ENCODE measurements around the gene NUDT7. TPM values are rescaled to one million over a fixed set of nuclear protein-coding genes. Genes with fewer than 3 reads are reported as not detected.

Gene NUDT7
- total and polyA plus RNA-seq, 2 experiments from 2014 or later = 12.2 to 21.9 TPM

- Histone ChIP-seq H3K27me3 (no peaks in the 10 kb centered on the region), H3K4me3 (no peak overlapping the region), H3K36me3 (no peaks in the 10 kb centered on the region), H3K4me1 (ENCODE audit: low read depth) (no peaks in the 10 kb centered on the region), H3K27ac (no peak overlapping the region), H3K9me3 (ENCODE audit: low read depth) (no peaks in the 10 kb centered on the region)
- DNase-seq (ENCODE audit: low read depth in 1 of 2, low spot score in 1 of 2) = no peak
- TF ChIP-seq, protein P1, sequence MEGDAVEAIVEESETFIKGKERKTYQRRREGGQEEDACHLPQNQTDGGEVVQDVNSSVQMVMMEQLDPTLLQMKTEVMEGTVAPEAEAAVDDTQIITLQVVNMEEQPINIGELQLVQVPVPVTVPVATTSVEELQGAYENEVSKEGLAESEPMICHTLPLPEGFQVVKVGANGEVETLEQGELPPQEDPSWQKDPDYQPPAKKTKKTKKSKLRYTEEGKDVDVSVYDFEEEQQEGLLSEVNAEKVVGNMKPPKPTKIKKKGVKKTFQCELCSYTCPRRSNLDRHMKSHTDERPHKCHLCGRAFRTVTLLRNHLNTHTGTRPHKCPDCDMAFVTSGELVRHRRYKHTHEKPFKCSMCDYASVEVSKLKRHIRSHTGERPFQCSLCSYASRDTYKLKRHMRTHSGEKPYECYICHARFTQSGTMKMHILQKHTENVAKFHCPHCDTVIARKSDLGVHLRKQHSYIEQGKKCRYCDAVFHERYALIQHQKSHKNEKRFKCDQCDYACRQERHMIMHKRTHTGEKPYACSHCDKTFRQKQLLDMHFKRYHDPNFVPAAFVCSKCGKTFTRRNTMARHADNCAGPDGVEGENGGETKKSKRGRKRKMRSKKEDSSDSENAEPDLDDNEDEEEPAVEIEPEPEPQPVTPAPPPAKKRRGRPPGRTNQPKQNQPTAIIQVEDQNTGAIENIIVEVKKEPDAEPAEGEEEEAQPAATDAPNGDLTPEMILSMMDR (IDR thresholded peaks at IDR 0.05; ENCODE audit: low read depth, low read length) = no peak
These were observed 35.9 kb upstream of the NUDT7 start for GRCh38 chr16:77686385-77686784.

DNA sequence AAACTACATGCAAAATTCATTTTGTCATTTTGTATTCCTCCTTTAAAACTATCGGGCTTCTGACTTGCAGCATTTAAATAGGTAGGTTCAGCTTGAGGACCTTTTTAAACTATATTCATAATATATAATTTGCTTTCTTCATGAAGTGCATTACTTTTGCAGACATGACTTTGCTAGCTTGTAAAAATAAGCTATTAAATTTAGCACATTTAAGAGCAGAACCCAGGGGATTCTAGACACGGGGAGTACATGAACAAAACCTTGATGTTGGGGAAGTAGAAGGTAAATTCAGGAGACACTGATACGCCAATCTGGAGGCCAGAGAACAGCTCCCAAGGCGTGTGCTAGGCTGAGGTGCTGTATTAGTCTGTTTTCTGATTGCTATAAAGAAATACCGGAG is 32.3 kb upstream of the NUDT7 start:
- H3K4me1 ChIP-seq (ENCODE audit: low read depth) = no peaks in the 10 kb centered on the region
- no peak overlapping the region for H3K4me3 ChIP-seq
- DNase-seq (ENCODE audit: low read depth in 1 of 2, low spot score in 1 of 2) = no peak
- no peak overlapping the region for H3K27ac ChIP-seq
- H3K27me3 ChIP-seq = no peaks in the 10 kb centered on the region
- no peaks in the 10 kb centered on the region for H3K9me3 ChIP-seq (ENCODE audit: low read depth)
- TF ChIP-seq, protein P1 (IDR thresholded peaks at IDR 0.05; ENCODE audit: low read depth, low read length) = no peak
- no peaks in the 10 kb centered on the region for H3K36me3 ChIP-seq

DNA sequence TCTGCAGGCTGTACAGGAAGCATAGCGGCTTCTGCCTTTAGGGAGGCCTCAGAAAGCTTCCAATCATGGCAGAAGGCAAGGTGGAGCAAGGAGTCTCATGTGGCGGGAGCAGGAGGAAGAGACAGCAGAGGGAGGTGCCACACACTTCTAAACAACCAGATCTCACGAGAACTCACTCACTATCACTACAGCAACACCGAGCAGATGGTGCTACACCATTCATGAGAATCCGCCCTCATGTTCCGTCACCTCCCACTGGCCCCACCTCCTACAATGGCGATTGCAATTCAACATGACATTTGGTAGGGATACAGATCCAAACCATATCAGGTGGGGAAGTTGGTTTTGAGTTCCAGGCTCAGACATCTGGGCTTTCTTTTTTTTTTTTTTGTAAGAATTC is 31.9 kb upstream of the NUDT7 start:
- no peak overlapping the region for H3K27ac ChIP-seq
- no peaks in the 10 kb centered on the region for H3K4me1 ChIP-seq (ENCODE audit: low read depth)
- H3K4me3 ChIP-seq = no peak overlapping the region

DNA sequence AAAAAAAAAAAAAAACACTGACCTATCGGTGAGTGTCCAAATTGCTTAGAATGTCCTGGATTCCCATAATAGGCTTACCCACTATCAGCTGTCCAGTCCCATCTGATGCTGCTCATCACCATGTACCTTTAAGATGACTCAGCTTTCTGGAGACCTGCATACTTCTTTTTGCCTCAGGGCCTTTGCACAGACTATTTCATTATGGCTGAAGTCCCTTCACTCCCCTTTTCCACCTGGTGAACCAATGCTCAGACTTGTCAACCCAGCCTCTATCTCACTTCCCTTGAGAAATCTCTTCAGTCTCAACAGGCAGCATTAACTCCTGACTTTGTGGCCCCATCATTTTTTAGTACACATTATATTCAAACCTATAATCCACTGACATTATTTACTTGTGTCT is 29.7 kb upstream of the NUDT7 start:
- DNase-seq (ENCODE audit: low read depth in 1 of 2, low spot score in 1 of 2) = no peak
- Histone ChIP-seq H3K4me1 (ENCODE audit: low read depth) (peaks cover 9% of the 10 kb centered on the region), H3K9me3 (ENCODE audit: low read depth) (no peaks in the 10 kb centered on the region)

More for the DNA sequence above, 31.9 kb upstream of the NUDT7 start:
- H3K9me3 ChIP-seq (ENCODE audit: low read depth) = no peaks in the 10 kb centered on the region
- DNase-seq (ENCODE audit: low read depth in 1 of 2, low spot score in 1 of 2) = no peak
- H3K27me3 ChIP-seq = no peaks in the 10 kb centered on the region
- TF ChIP-seq, protein P1 (IDR thresholded peaks at IDR 0.05; ENCODE audit: low read depth, low read length) = no peak
- H3K36me3 ChIP-seq = no peaks in the 10 kb centered on the region

DNA sequence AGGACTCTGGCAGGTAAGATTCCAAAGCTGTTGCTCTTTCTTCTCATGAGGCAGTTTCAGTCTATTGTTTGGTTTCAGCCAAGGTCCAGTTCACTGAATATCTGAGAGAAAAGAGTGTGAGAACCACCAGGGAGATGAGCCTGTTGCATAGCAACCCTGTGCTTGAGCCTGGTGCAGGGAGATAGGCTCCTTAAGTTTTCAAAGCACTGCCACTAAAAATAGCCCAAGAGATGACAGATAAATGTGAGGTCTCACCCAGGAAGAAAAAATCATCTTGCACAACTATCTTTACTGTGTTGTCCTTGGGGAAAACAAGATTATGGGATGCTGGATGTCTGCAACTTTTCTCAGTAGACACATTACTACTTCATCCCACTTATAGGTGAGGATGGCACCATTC is 26.2 kb upstream of the NUDT7 start:
- peaks cover 9% of the 10 kb centered on the region for H3K4me1 ChIP-seq (ENCODE audit: low read depth)
- no peaks in the 10 kb centered on the region for H3K9me3 ChIP-seq (ENCODE audit: low read depth)
- no peak overlapping the region for H3K4me3 ChIP-seq
- no peaks in the 10 kb centered on the region for H3K36me3 ChIP-seq
- TF ChIP-seq, protein P1 (IDR thresholded peaks at IDR 0.05; ENCODE audit: low read depth, low read length) = no peak
- no peak overlapping the region for H3K27ac ChIP-seq
- H3K27me3 ChIP-seq = no peaks in the 10 kb centered on the region
- peak in 1 of 2 donors; percentile 14 for DNase-seq (ENCODE audit: low read depth in 1 of 2, low spot score in 1 of 2)

More for the DNA sequence above, 29.7 kb upstream of the NUDT7 start:
- Histone ChIP-seq H3K4me3 (no peak overlapping the region), H3K27ac (no peak overlapping the region), H3K27me3 (no peaks in the 10 kb centered on the region), H3K36me3 (no peaks in the 10 kb centered on the region)
- TF ChIP-seq, protein P1 (IDR thresholded peaks at IDR 0.05; ENCODE audit: low read depth, low read length) = no peak

- Histone ChIP-seq H3K4me3 (no peak overlapping the region), H3K9me3 (ENCODE audit: low read depth) (no peaks in the 10 kb centered on the region), H3K27me3 (no peaks in the 10 kb centered on the region), H3K4me1 (ENCODE audit: low read depth) (peaks cover 7% of the 10 kb centered on the region), H3K27ac (no peak overlapping the region), H3K36me3 (no peaks in the 10 kb centered on the region)
- TF ChIP-seq, protein P1 (IDR thresholded peaks at IDR 0.05; ENCODE audit: low read depth, low read length) = no peak
- no peak for DNase-seq (ENCODE audit: low read depth in 1 of 2, low spot score in 1 of 2)
These were observed 21.5 kb upstream of the NUDT7 start for GRCh38 chr16:77700846-77701245.

Data from cardiac muscle cell (in vitro differentiated cells and primary cell).